Ascending aorta (tissue), 2 donors: ENCODE results near the gene HIGD1B. TPM values are rescaled to one million over a fixed set of nuclear protein-coding genes. Genes with fewer than 3 reads are reported as not detected.

Experiments used
- DNase-seq, 2 donors: peaks; one replicate each; pipeline ENCODE4 v3.0.0-alpha.2; 2019; ENCODE audit warnings: low spot score in 2 of 2
- H3K27ac ChIP-seq, 2 donors: fragments of 200-600 bp; sonication (generic); one replicate each; pipeline ENCODE4 v1.5.1; 2016 to 2017; ENCODE audit warnings: mild to moderate bottlenecking in 1 of 2
- H3K27me3 ChIP-seq: fragments of 200-600 bp; sonication (generic); one replicate; pipeline ENCODE4 v1.5.1; 2017
- H3K36me3 ChIP-seq, 2 donors: fragments of 200-600 bp; sonication (generic); one replicate each; pipeline ENCODE4 v1.5.1; 2016
- H3K4me1 ChIP-seq, 2 donors: fragments of 200-600 bp; sonication (generic); one replicate each; pipeline ENCODE4 v1.5.1; 2016 to 2017; ENCODE audit warnings: mild to moderate bottlenecking in 1 of 2
- H3K4me3 ChIP-seq, 2 donors: fragments of 200-600 bp; sonication (generic); one replicate each; pipeline ENCODE4 v1.5.1; 2016 to 2017; ENCODE audit warnings: mild to moderate bottlenecking in 1 of 2
- H3K9me3 ChIP-seq, 2 donors: fragments of 200-600 bp; sonication (generic); one replicate each; pipeline ENCODE4 v1.5.1; 2016
- CTCF ChIP-seq, 3 experiments: fragments of 200-600 bp in 2 of 3; fragments of 450-650 bp in 1 of 3; sonication (generic) in 2 of 3; IDR thresholded peaks; one replicate each; pipeline ENCODE4 v1.5.1; 2016 to 2019; ENCODE audit warnings: antibody characterized with exemption in 3 of 3, mild to moderate bottlenecking in 1 of 3, moderate library complexity in 1 of 3
- intact Hi-C: fragments of 100-400 bp; cut with DNase I; formaldehyde crosslinking; loops from one replicate; pipeline ENCODE4 v1.15.1; 2023
- total RNA-seq: library from RNA; depleted of rRNA; stranded (reverse); fragments of >200 nt; gene quantifications from one replicate; pipeline ENCODE4 v1.1.0, GENCODE V29; 2016

HIGD1B gene
- total RNA-seq, 1 donor from 2014 or later, result not detected

GRCh38 chr17:44830359-44831288 lies 17.1 kb upstream of the HIGD1B start:
- no peak for DNase-seq
- Histone ChIP-seq H3K36me3 (no peaks in the 10 kb centered on the region), H3K9me3 (no peaks in the 10 kb centered on the region), H3K27me3 (peaks cover 7% of the 10 kb centered on the region), H3K4me1 (peaks cover 2 to 4% of the 10 kb centered on the region in 2 donors), H3K27ac (peak overlapping the region; percentile 62 to 85), H3K4me3 (peak overlapping the region; percentile 79 to 86)
- intact Hi-C loops, result loop anchor here (2.0 to 5.0 kb wide), 2 partner anchors 37 to 52 kb away; no protein-coding TSS in a partner anchor
- no peak for TF ChIP-seq CTCF (IDR thresholded peaks at IDR 0.05)

GRCh38 chr17:44831371-44831770 lies 16.3 kb upstream of the HIGD1B start:
- DNase-seq, result no peak
- no peak overlapping the region for H3K4me3 ChIP-seq
- H3K36me3 ChIP-seq, result no peaks in the 10 kb centered on the region
- no peaks in the 10 kb centered on the region for H3K9me3 ChIP-seq
- no peak overlapping the region for H3K27ac ChIP-seq
- H3K4me1 ChIP-seq, result peaks cover 2 to 4% of the 10 kb centered on the region in 2 donors
- intact Hi-C loops, result loop anchor here (2.0 to 5.0 kb wide), 2 partner anchors 36 to 53 kb away; no protein-coding TSS in a partner anchor
- TF ChIP-seq CTCF (IDR thresholded peaks at IDR 0.05), result no peak
- peaks cover 5% of the 10 kb centered on the region for H3K27me3 ChIP-seq

GRCh38 chr17:44832805-44833204 lies 14.9 kb upstream of the HIGD1B start:
- no peak for TF ChIP-seq CTCF (IDR thresholded peaks at IDR 0.05)
- H3K27me3 ChIP-seq, result peaks cover 5% of the 10 kb centered on the region
- no peak overlapping the region for H3K4me3 ChIP-seq
- peaks cover 2 to 4% of the 10 kb centered on the region in 2 donors for H3K4me1 ChIP-seq
- no peak for DNase-seq
- H3K9me3 ChIP-seq, result no peaks in the 10 kb centered on the region
- H3K27ac ChIP-seq, result no peak overlapping the region
- intact Hi-C loops, result loop anchor here (5.0 kb wide), 1 partner anchor 34 kb away; no protein-coding TSS in a partner anchor
- no peaks in the 10 kb centered on the region for H3K36me3 ChIP-seq

- no peaks in the 10 kb centered on the region for H3K9me3 ChIP-seq
- no peak for TF ChIP-seq CTCF (IDR thresholded peaks at IDR 0.05)
- no peak for DNase-seq
- H3K27me3 ChIP-seq, result no peaks in the 10 kb centered on the region
- intact Hi-C loops, result no loop called here
- H3K27ac ChIP-seq, result no peak overlapping the region
- no peaks in the 10 kb centered on the region for H3K36me3 ChIP-seq
- no peaks in the 10 kb centered on the region for H3K4me1 ChIP-seq
- H3K4me3 ChIP-seq, result no peak overlapping the region
Observed at GRCh38 chr17:44837196-44837595, 10.5 kb upstream of the HIGD1B start.

GRCh38 chr17:44840274-44840673 lies 7.4 kb upstream of the HIGD1B start:
- H3K4me1 ChIP-seq, result no peaks in the 10 kb centered on the region
- H3K36me3 ChIP-seq, result no peaks in the 10 kb centered on the region
- TF ChIP-seq CTCF (IDR thresholded peaks at IDR 0.05), result no peak
- H3K27ac ChIP-seq, result no peak overlapping the region
- no peaks in the 10 kb centered on the region for H3K27me3 ChIP-seq
- DNase-seq, result no peak
- intact Hi-C loops, result no loop called here
- no peak overlapping the region for H3K4me3 ChIP-seq
- H3K9me3 ChIP-seq, result no peaks in the 10 kb centered on the region
